Measurements from ENCODE around the gene R3HDM2. TPM values are rescaled to one million over a fixed set of nuclear protein-coding genes. Genes with fewer than 3 reads are reported as not detected.
"Not testable (repeated sequence)": the region's sequence is repeated elsewhere in the genome, so short reads cannot be mapped to it uniquely, and the experiment has no call there.

The R3HDM2 gene
- total RNA-seq, 2 experiments from 2014 or later: 70.2 to 71.5 TPM

DNA sequence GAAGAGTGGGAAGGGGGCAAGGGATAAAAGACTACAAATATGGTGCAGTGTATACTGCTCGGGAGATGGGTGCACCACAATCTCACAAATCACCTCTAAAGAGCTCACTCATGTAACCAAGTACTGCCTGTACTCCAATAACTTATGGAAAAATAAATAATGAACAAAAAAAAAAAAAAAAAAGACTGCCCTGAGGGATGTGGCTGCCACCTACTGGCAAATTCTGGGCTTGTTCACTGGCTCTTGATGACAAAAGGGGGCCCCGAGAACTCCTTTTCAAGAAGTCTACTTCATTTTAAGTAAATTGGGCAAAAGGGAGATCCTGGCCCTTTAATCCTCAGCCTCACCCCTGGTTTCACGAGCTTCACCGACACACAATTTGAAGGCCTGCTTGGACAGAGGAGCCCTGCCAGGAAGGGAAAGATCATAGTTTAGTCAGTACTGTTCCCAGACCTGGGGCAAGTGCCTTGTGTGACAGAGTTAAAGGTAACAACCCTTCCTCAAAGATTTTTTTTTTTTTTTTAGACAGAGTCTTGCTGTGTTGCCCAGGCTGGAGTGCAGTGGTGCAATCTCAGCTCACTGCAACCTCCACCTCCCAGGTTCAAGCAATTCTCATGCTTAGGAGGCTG, 153.8 kb downstream of the R3HDM2 start:
- H3K4me3 Mint-ChIP-seq: no peak overlapping the region
- peaks cover 61% of the 10 kb centered on the region for H3K36me3 Mint-ChIP-seq (ENCODE audit: low read depth)
- DNase-seq: peak; percentile 22
- H3K27me3 Mint-ChIP-seq: no peaks in the 10 kb centered on the region
- CTCF ChIA-PET: interaction anchor here (0.6 to 4.6 kb wide), 13 partner anchors 9 to 976 kb away, joined by 3 to 29 read pairs (median 4); partner anchors contain the start of gene SHMT2
- H3K4me1 Mint-ChIP-seq: peaks cover 22% of the 10 kb centered on the region
- H3K27ac Mint-ChIP-seq: no peak overlapping the region
- POLR2A ChIA-PET: interaction anchor here (1.2 kb wide), 1 partner anchor 182 kb away, joined by 3 read pairs; the partner anchor contains the start of gene GLI1
- H3K9me3 Mint-ChIP-seq: no peaks in the 10 kb centered on the region

- CTCF ChIA-PET: interaction anchor here (0.6 to 4.6 kb wide), 8 partner anchors 8 to 325 kb away, joined by 3 to 29 read pairs (median 4); partner anchors contain the start of gene SHMT2
- not testable (repeated sequence) for H3K27ac Mint-ChIP-seq
Observed at GRCh38 chr12:57276233-57276632, 154.6 kb downstream of the R3HDM2 start.

DNA sequence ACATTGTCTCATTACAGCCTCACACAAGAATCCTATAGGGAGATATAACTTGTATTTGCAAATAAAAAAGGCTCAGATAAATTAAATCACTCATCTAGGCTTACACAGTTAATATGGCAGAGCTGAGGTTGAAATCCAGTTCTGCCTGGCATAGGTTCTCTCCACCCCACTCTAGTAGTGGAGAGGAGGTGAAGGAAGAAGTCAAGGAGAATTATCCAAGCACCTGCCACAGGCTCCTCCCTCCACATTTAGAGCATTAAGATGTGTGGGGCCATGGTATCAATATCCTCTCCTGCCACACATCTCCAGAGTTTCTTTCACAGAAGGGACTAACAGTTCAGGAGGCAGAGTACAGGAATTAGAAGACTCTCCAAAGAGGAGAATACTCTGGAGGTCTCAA, 157.3 kb downstream of the R3HDM2 start:
- CTCF ChIA-PET: interaction anchor here (1.4 to 2.1 kb wide), 5 partner anchors 9 to 179 kb away, joined by 3 to 8 read pairs (median 4); no protein-coding TSS in a partner anchor
- peaks cover 52% of the 10 kb centered on the region for H3K36me3 Mint-ChIP-seq (ENCODE audit: low read depth)
- POLR2A ChIA-PET: no interaction called here

More at GRCh38 chr12:57276233-57276632, 154.6 kb downstream of the R3HDM2 start:
- H3K27me3 Mint-ChIP-seq, DNase-seq, H3K9me3 Mint-ChIP-seq, H3K4me3 Mint-ChIP-seq, POLR2A ChIA-PET: not testable (repeated sequence)
- Mint-ChIP-seq H3K4me1 (peaks cover 22% of the 10 kb centered on the region), H3K36me3 (ENCODE audit: low read depth) (peaks cover 60% of the 10 kb centered on the region)

GRCh38 chr12:57272337-57273151, 158.3 kb downstream of the R3HDM2 start:
- Mint-ChIP-seq H3K4me1 (peaks cover 2% of the 10 kb centered on the region), H3K36me3 (ENCODE audit: low read depth) (peaks cover 50% of the 10 kb centered on the region), H3K4me3 (no peak overlapping the region), H3K9me3 (no peaks in the 10 kb centered on the region), H3K27ac (no peak overlapping the region), H3K27me3 (no peaks in the 10 kb centered on the region)
- no peak for DNase-seq
- ChIA-PET POLR2A (no interaction called here), CTCF (interaction anchor here (0.5 to 2.1 kb wide), 8 partner anchors 9 to 768 kb away, joined by 3 to 8 read pairs (median 4); no protein-coding TSS in a partner anchor)

More for the DNA sequence above, 157.3 kb downstream of the R3HDM2 start:
- no peak for DNase-seq
- Mint-ChIP-seq H3K27ac (no peak overlapping the region), H3K27me3 (no peaks in the 10 kb centered on the region), H3K4me3 (no peak overlapping the region), H3K9me3 (no peaks in the 10 kb centered on the region), H3K4me1 (peaks cover 4% of the 10 kb centered on the region)

GRCh38 chr12:57270966-57271470, 159.8 kb downstream of the R3HDM2 start:
- ChIA-PET CTCF (interaction anchor here (0.6 to 1.6 kb wide), 4 partner anchors 166 to 205 kb away, joined by 3 to 4 read pairs (median 3); no protein-coding TSS in a partner anchor), POLR2A (no interaction called here)
- Mint-ChIP-seq H3K27me3 (no peaks in the 10 kb centered on the region), H3K4me3 (no peak overlapping the region), H3K4me1 (peaks cover 2% of the 10 kb centered on the region), H3K27ac (no peak overlapping the region), H3K9me3 (no peaks in the 10 kb centered on the region), H3K36me3 (ENCODE audit: low read depth) (peaks cover 49% of the 10 kb centered on the region)
- no peak for DNase-seq

DNA sequence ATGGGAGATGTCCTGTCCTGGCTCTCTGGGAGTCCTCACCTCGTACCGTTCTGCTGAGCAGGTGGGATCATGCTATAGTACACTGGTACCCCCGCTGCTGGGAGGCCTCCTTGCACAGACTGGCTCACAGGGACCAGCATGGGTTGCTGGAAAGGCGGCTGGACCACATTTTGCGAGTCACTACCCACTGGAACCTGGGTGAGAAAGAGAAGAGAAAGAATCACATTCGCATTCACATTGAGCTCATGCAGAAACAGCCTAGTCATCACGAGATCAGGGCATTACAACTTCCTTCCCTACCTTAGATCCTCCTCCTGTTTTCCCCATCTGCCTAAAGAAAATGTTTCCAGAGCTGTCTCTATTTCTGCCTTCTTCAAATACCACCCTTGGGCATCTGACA, 162.6 kb downstream of the R3HDM2 start:
- Mint-ChIP-seq H3K9me3 (no peaks in the 10 kb centered on the region), H3K36me3 (ENCODE audit: low read depth) (peaks cover 34% of the 10 kb centered on the region), H3K27me3 (no peaks in the 10 kb centered on the region), H3K4me3 (no peak overlapping the region), H3K4me1 (peaks cover 4% of the 10 kb centered on the region), H3K27ac (no peak overlapping the region)
- no peak for DNase-seq
- ChIA-PET POLR2A (no interaction called here), CTCF (interaction anchor here (1.7 kb wide), 1 partner anchor 9 kb away, joined by 4 read pairs; no protein-coding TSS in a partner anchor)

DNA sequence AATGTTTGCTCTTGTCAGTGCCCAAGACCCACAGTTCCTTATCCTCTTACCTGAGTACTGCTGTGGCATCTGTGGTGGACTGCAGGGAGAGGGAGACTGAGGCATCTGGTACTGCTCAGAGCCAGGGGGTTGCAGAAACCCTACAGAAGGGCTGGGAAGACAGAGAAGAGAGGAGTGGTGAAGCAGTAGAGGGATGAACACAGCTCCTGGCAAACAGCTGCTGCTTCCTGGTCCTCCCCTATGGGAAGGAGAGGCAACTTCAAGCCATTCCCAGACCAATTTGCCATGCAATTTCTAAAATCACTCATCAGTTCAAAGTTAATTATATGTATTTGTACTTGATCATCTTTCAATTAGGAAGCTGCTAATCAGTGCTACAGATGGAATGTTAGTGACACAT, 164.2 kb downstream of the R3HDM2 start:
- ChIA-PET POLR2A (no interaction called here), CTCF (interaction anchor here (0.5 to 4.7 kb wide), 4 partner anchors 37 to 308 kb away, joined by 3 to 28 read pairs (median 3); partner anchors contain the start of gene SHMT2)
- peaks cover 27% of the 10 kb centered on the region for H3K36me3 Mint-ChIP-seq (ENCODE audit: low read depth)
- H3K27me3 Mint-ChIP-seq: no peaks in the 10 kb centered on the region
- peaks cover 4% of the 10 kb centered on the region for H3K4me1 Mint-ChIP-seq
- no peak overlapping the region for H3K4me3 Mint-ChIP-seq
- DNase-seq: no peak
- no peaks in the 10 kb centered on the region for H3K9me3 Mint-ChIP-seq
- H3K27ac Mint-ChIP-seq: no peak overlapping the region

- no peak overlapping the region for H3K4me3 Mint-ChIP-seq
- no peak overlapping the region for H3K27ac Mint-ChIP-seq
- no peaks in the 10 kb centered on the region for H3K9me3 Mint-ChIP-seq
- H3K4me1 Mint-ChIP-seq: peaks cover 4% of the 10 kb centered on the region
- H3K27me3 Mint-ChIP-seq: no peaks in the 10 kb centered on the region
- CTCF ChIA-PET: interaction anchor here (1.3 to 5.2 kb wide), 6 partner anchors 10 to 196 kb away, joined by 3 to 29 read pairs (median 10); partner anchors contain the start of gene GLI1
- DNase-seq: no peak
- POLR2A ChIA-PET: no interaction called here
- peaks cover 29% of the 10 kb centered on the region for H3K36me3 Mint-ChIP-seq (ENCODE audit: low read depth)
Observed at GRCh38 chr12:57263096-57263495, 167.7 kb downstream of the R3HDM2 start.

DNA sequence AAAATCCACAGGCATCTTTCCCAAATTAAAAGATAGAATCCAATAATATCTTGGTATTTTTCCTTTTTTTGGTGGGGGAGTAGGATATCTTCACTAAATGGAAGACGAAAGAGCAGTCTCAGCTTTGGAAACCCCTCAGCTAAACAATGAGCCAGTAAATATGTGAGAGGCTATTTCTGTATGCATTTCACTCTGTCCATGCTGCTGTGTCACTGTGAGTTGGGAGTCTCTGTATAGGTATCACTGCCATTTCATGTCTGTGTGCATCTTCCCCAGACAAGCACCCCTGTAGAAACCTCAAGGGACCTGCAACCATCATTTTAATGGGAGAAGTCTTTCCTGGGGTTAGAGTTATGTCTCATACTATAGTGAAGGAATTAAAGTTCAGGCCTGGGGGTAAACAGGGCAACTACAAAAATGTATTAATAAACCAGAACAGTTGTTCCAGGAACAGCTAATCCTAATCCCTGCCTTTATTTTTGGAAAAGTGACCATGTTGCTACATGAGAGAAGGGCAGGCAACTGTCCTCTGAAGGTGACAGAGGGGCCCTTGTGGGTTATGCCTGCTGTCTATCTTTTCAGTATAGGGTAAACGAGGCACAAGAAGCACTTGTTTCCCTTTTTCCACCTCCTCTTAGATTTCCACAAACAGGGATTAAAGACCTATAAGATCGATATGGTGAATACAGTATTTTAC, 168.6 kb downstream of the R3HDM2 start:
- CTCF ChIA-PET: interaction anchor here (1.0 to 5.2 kb wide), 7 partner anchors 10 to 197 kb away, joined by 4 to 29 read pairs (median 7); partner anchors contain the start of gene INHBE
- Mint-ChIP-seq H3K4me3 (no peak overlapping the region), H3K36me3 (ENCODE audit: low read depth) (peaks cover 26% of the 10 kb centered on the region), H3K9me3 (no peaks in the 10 kb centered on the region), H3K27me3 (no peaks in the 10 kb centered on the region), H3K4me1 (peaks cover 4% of the 10 kb centered on the region), H3K27ac (no peak overlapping the region)
- no peak for DNase-seq
- POLR2A ChIA-PET: no interaction called here

DNA sequence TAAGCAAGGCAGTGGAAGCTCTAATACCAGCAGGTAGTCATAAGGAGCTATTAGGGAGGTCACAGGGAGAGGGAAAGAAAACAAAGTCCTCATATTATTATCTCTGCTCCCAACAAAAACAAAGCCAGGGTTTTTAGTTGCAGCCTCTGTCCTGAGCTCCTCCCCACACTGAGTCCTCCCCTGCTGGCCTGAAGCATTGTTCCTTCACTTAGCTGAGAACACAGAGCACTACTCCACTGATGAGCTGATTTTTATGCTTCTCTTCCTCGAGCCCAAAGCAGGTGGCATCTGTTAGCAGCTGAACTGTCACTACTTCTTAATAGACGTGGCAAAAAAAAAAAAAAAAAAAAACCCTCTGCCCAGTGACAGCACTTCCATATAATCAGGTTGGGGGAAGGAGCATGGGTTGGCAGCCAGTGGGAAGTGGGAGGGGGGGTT, 169.4 kb downstream of the R3HDM2 start:
- Mint-ChIP-seq H3K36me3 (ENCODE audit: low read depth) (peaks cover 20% of the 10 kb centered on the region), H3K27ac (no peak overlapping the region), H3K9me3 (no peaks in the 10 kb centered on the region), H3K4me1 (peaks cover 4% of the 10 kb centered on the region), H3K27me3 (no peaks in the 10 kb centered on the region), H3K4me3 (no peak overlapping the region)
- POLR2A ChIA-PET: no interaction called here
- no peak for DNase-seq
- CTCF ChIA-PET: interaction anchor here (0.7 to 5.2 kb wide), 9 partner anchors 10 to 197 kb away, joined by 3 to 29 read pairs (median 5); partner anchors contain the start of genes INHBE, SHMT2 and STAC3

DNA sequence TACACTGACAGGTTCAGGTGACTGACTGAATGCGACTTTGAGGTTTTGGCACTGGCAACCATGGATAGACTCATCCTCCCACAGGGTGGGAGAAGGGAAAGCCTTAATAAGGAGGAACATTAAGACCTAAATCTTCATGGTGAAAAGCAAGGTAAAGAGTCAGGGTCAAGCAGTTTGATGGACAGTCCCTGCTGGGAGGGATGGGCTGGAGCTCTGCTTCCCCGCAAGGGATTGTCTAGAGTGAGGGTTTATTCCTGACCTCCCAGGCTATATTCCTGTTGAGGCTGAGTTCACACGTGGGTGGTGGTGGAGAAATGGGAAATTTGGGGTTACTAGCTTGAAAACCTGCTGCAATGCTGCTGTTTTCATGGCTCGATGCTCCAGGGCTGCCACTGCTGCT, 170.5 kb downstream of the R3HDM2 start:
- POLR2A ChIA-PET: interaction anchor here (2.0 kb wide), 1 partner anchor 9 kb away, joined by 5 read pairs; the partner anchor contains the start of gene STAC3
- H3K36me3 Mint-ChIP-seq (ENCODE audit: low read depth): peaks cover 23% of the 10 kb centered on the region
- H3K4me1 Mint-ChIP-seq: peaks cover 4% of the 10 kb centered on the region
- H3K9me3 Mint-ChIP-seq: no peaks in the 10 kb centered on the region
- H3K27me3 Mint-ChIP-seq: no peaks in the 10 kb centered on the region
- CTCF ChIA-PET: interaction anchor here (0.7 to 1.8 kb wide), 7 partner anchors 9 to 195 kb away, joined by 3 to 10 read pairs (median 5); partner anchors contain the start of genes INHBE and STAC3
- H3K4me3 Mint-ChIP-seq: no peak overlapping the region
- no peak overlapping the region for H3K27ac Mint-ChIP-seq
- DNase-seq: no peak
